HG03460 (cell line): Measurements from ENCODE around the gene KIF15.
"Not testable (repeated sequence)": the region's sequence is repeated elsewhere in the genome, so short reads cannot be mapped to it uniquely, and the experiment has no call there.

ENCODE experiments used
- ATAC-seq: cut with Tn5 transposase; IDR thresholded peaks from one replicate; pipeline ENCODE4 v1.9.1; 2021; ENCODE audit not compliant: unreplicated experiment

KIF15 gene

DNA sequence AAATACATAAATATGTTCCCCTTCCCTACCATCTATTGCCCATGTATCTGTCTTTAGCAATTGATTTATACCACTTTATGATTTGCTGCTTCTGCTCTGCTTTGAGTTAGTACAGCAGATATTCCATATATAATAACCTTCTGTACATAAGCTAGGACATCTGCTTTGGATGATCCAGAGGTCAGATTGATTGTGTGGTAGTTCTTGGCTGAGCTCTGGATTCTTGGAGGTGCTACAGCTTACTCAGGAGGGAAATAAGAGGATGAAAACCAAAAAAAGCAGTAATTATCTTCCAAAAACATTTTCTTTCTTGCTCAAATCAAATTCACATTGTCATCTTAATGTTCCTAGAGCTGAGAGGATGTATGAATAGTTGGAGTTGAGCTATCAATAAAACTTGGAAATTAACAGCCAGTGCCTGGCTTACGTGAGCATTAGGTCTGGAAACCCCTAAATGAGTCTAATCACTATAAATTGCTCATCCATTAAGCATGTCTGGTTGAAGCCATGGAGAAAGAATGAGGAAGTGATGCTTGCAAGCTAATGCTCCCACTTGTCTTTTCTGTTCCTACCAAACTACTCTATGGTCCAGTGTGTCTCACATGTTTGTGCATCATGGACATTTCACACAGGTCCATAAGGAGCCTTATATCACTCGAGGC lies 63.8 kb downstream of the KIF15 start:
- ATAC-seq: no peak

DNA sequence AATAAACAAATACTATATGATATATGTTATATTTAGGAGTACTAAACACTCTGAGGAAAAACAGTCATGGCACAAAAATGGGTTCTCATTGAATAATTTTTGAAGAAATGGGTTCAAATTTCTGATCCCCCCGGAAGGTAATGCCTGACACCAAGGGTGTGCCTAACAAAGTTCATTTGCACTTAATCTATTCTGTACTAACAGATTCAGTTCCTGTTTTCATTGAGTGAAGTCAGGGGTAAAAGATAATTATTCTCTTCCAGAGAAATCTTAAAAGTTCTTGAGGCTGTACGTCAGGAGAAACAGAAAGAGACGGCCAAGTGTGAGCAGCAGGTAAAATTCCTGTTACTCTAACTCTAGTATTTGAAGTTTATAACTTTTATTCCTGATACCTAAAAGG lies 65.6 kb downstream of the KIF15 start:
- no peak for ATAC-seq

DNA sequence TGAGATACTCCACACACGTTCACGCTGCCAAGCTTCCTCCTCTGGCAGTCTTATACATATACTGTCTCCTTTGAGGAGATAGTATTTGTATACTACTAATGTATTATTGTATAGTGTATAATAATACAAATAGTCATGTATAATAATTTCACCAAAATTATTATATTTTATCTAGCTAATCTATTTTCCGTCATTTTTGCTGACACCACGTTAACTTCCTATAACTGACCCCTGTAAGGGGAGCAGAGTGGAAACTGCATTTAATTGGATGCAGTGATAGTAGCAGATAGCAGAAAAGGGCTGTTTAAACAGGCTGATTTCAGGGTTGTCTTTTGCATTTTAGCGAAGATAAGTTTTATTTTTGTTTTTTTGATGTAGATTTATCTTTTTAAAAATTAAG lies 69.6 kb downstream of the KIF15 start:
- no peak for ATAC-seq

DNA sequence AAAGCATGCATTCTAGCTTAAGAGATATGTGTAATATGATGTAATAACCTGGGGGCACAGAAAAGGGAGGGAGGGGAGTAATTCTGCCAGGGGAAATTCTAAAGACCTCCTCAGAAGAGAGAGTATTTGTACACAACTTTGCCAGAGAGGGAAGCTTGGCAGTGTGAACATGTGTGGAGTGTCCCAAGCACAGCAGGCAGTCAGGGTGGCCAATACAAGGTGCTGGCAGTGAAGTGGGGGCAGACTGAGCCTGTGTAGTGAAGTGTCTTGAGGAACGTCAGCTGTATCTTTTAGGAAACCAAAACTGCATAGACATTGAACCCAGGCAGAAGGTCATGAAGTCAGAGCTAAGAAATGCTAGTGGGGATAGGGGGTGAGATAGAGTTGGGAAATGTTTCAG lies 70.4 kb downstream of the KIF15 start:
- no peak for ATAC-seq

DNA sequence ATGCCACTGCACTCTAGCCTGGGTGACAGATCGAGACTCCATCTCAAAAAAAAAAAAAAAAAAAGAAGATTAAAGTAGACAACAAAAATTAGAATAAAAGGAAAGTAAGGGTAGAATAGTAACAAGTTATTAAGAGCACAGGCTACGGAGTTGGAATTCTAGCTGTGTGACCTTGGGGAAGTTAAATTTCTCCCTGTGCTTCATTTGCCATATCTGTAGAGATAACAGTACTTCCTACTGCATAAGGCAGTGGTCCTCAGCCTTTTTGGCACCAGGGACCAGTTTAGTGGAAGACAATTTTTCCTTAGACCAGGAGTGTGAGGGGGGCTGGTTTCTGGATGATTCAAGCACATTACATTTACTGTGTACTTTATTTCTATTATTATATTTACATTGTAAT lies 71.4 kb downstream of the KIF15 start:
- no peak for ATAC-seq

DNA sequence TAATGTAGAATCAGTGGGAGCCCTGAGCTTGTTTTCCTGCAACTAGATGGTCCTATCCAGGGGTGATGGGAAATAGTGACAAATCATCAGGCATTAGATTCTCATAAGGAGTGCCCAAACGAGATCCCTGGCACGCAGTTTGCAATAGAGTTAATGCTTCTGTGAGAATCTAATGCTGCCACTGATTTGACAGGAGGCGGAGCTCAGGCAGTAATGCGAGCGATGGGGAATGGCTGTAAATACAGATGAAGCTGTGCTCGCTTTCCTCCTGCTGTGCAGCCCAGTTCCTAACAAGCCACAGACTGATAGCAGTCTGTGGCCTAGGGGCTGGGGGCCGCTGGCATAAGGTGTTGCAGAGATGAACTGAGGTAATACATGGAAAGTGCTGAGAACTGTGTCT lies 71.8 kb downstream of the KIF15 start:
- ATAC-seq: no peak

DNA sequence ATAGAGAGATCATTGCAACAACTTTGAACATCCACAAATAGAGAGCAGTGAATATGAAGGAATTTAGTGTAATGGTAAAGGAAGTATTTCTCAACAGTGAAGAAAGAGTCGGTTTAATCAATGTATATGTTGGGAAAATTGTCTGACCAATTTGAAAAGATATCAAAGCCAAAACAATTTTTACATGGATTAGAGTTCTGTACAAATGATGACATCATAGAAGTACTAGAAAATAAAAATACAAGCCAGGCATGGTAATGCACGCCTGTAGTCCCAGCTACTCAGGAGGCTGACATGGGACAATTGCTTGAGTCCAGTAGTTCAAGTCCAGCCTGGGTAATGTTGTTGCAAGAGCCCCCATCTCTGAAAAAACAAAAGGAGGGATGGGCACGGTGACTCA lies 74.1 kb downstream of the KIF15 start:
- ATAC-seq: no peak

DNA sequence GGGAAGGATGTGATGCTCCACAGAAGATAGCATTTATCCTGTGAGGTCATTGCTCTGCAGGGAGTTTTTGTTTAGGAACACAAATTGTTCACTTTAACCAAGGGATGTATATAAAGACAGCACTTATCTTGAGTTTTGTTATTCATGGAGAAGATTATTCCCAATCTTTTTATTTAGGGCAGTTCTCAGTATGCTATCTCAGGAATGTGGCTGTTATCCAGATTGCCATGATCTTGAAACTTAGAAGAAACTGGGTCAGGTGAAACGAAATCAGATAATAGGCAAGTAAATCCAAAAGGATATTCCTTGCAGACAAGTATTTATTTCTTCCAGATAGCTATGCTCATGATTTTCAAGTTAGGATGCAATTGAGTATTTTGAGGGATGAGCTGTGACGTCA lies 80.8 kb downstream of the KIF15 start:
- no peak for ATAC-seq

DNA sequence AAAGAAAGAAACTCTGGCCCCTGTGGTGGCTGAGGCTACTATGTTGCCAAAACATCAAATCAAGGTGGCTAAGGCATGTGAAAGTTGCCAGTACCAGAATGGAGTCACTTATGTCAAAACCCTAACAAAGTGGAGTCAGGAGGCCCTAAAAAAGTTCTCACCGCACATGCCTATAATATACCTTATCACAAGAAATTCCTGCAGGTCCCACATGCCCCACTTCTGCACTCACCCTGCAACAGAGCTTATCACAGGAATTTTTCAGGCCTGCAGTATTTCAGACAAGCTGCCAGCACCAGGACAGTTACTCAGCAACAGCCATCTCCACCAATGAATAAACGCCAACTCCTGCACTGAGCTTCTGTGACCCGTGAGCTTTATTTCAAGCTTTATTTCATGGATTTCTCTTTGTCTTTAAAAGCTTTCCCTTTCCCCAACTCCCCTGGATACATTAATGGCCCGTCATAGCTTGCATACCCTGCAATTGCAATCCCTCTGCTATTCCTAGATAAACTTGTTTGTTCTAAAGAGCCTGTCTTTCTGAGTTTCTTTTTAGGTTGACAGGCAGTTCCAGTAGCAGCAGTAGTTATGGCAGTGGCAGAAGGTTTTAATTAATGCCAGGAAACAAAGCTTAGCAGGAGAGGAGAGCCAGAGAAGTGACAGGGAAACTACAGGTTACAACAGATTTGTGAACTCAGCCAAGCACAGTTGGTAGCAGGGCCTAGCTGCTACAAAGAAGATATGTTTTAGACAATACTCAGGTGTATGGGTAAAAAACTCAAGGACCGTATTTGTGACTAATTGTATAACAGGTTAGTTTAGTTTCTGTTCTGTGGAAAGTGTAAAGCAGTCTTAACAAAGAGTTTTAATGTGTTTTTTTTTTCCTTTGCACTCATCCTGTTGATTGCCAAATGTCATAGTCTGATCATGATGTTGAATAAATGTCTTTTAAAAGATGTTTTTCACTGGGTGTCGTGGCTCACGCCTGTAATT lies 84.2 kb downstream of the KIF15 start:
- no peak for ATAC-seq

DNA sequence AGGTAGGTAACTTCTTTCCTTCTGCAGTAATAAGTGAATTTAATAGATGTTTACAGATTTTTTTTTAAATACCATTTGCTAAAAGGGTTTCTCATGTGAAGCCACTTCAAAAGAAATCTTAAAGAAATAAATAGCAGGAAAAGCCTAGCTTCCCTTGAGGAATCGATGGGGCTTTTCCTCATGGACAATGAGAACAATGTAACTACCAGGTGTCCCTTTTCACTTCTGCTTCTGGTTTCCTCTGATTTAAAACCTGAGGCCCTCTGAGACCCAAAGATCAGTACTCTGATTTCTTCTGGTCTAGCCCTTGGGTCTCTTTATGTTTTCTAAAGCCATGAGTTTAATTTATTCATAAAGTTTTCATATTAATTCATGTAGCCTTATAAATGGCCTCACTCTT lies 87.0 kb downstream of the KIF15 start:
- ATAC-seq: no peak

DNA sequence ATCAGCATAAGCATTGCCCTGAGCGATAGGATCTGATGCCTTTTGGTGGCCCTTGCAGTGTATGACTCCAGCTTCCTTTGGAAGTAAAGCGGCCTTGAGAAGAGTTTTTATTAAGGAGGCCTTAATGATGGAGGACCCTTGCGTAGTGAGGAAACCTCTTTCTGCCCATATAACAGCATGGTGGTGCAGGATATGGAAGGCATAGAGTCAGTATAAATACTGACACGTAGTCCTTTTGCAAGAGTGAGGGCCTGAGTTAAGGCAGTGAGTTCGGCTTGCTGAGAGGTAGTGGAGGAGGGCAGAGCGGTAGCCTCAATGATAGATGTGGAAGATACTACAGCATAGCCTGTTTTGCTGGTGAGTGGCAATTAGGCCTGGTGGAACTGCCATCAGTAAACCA lies 95.1 kb downstream of the KIF15 start:
- not testable (repeated sequence) for ATAC-seq

DNA sequence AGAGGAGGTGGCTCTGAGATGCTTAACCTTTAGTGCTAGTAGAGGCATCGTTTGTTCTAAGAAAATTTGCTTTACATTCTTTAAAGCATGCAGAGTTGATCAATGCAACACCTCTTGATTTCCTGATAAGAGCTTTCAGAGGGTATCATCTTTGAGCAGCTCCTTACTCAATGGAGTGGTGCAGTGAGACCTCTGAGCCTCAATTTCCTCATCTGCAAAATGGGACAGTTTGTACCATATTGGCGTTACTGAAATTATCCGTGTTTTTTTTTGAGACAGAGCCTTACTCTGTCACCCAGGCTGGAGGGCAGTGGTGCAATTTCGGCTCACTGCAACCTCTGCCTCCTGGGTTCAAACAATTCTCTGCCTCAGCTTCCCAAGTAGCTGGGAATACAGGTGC lies 98.5 kb downstream of the KIF15 start:
- no peak for ATAC-seq

DNA sequence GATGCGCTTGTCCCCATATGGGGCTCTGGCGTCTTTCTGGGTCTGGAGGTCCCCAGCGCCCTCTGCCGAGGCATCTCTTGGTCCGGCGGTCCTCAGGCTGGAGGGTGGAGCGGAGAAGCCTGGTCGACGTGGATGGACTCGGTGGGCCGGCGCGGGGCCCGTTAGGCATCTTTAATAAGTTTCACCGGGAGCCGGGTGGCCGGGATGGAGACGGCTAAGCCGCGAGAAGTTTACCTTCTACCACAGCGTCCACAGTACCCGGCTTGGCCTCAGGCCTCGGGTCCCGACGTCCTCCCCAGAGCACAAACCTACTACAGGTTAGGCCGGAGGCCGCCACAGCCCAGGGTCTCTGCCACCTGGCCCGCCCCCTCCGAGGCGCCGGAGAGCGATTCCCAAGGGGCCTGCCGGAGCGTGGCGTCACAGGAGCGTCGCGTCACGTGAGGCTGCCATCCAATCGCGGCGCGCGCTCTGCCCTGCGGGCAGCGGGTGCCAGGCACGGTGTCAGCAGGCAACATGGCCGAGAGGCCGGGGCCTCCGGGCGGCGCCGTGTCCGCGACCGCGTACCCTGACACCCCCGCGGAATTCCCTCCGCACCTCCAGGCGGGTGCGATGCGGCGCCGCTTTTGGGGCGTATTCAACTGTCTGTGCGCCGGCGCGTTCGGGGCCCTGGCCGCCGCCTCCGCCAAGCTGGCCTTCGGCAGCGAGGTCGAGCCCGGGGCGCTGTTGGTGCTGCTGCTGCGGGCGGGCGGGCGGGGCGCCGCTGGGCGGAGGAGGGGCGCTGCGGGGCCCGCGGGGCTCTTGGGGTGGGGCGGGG lies 100.0 kb downstream of the KIF15 start, which contains the start of gene TMEM42:
TMEM42 (plus strand) TSS at position 501 of the 814 bp plus-strand sequence; CDS start at position 514, 13 bp downstream.
- ATAC-seq: peak; percentile 91

DNA sequence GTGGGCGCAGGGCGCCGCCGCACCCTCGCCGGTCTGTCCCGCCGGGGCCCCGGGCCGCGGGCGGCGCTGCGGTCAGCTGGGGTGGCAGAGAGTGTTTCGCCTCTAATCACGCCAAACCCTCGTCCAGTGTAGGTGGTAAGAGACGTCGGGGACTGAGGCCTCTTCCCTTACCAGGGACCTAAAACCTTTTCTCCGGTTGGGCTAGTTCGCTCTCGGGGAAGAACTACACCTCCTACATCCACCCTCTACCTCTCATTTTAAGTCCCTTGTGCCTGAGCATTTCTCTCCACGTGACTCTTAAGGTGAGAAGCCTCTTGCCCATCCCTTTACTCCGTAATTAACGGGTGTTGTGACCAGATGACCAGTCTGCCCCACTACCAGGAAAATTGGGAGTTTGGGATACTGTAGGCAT lies 100.6 kb downstream of the KIF15 start:
- ATAC-seq: peak; percentile 30

DNA sequence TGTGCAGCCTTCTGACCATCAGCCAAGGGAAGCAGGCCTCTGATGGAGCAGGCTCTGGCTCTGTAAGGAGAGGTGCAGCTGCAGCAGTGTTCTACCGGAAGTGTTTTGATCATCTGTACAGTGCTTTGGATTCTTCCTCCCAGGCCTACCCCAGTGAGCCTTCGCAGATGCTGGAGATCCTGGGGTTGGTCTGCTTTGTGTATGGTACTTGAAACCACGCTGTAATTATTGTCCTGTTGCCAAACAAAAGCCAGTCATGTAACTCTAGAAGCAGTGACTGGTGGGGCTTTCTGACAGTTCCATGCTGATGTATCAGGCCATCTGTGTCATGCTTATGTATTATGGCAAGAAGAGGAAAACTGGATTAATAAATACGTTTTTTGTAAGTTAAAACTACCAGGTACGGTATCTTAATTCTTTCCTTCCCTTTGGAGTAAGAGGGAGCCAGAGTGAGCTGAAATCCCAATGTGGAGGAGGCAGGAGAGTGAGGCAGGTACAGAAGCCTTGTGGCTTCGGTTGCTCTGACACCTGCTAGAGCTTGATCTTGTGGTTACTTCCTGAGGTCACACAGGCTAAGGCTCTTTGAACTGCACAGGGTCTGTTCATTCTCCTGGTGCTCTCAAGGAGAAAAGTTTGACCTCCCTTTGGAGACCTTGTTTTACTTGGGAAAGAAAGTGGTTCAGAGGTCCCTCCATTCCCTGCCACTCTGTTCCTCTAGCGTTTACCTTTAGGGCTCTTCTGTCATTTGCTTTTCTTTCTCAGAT lies 103.9 kb downstream of the KIF15 start:
- ATAC-seq: no peak

DNA sequence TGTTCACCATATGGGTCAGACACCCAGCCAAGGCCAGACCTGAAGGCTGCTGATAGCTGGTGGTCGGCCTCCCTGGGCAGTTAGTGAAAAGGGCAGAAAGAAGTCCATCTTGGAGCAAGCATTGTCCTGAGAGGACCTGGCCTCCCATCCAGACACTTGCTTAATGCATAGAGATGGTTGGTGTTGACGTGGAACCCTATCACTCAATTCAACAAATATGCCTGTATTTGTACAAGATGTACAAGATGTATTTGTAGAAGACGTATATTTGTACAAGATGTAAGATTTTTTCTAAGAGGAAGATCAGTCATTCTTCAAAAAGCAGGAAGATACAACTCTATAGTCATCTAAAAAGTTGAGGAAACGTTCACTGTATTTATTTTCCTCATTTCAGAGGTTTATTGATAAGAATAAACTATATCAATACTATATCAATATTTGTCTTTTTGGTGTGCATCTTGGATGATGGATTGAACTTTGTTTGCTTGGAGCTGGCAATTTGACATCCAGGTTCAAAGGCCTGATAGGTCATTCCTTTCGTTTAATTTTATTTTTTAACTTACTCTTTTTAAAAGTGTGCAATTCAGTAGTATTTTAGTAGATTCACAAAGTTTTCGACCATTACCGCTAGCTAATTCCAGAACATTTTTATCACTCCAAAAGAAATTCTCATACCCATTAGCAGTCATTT lies 106.0 kb downstream of the KIF15 start:
- no peak for ATAC-seq

DNA sequence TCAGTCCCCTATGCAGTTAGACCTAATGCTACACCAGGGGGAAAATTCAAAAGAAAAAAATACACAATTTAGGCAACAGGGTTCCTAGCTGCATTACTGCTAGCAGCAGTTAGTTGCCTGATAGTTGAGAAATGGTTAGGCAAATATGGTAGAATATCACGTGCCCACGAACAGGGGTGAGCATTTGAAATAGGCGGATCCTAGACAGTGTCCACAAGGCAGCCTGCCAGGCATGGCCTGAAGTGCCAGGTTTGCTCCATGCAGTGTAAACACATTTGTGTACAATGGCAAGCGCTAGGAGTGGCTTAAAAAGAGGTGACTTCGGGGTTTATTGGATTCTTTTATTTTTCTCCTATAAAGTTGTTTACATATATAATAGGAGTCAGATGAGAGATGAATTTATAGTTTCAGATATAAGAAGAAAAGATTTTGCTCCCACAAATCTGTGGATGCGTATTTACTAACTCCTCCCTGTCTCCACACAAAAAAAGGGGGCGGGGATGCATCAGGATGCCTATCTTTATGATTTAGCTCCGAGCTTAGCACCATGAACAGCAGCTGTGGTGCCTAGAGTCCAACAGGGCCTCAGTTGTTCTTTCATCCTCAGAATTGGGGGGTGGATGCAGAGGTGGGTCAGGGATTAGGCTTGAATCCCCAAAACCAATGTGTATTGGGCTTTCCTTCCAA lies 108.9 kb downstream of the KIF15 start:
- ATAC-seq: no peak

DNA sequence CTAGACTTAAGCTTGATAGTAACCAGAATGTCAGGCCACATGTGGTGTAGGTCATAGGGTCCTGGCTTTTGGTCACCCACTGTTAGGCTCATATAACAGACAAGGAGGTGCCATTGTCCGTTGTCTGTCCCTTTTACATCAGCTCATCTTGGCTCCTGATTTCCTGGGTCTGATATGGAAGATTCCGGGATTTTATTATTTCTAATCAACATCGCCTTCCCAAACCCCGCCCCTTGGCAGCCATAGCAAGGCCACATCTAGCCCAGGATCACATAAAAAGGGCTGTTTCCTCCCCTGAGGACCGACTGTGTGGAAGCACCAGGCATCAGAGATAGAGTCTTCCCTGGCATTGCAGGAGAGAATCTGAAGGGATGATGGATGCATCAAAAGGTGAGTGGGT lies 112.7 kb downstream of the KIF15 start, which contains the start of gene TGM4:
TGM4 (plus strand) TSS at position 301 of the 400 bp plus-strand sequence; CDS start at position 372, 71 bp downstream.
- no peak for ATAC-seq

DNA sequence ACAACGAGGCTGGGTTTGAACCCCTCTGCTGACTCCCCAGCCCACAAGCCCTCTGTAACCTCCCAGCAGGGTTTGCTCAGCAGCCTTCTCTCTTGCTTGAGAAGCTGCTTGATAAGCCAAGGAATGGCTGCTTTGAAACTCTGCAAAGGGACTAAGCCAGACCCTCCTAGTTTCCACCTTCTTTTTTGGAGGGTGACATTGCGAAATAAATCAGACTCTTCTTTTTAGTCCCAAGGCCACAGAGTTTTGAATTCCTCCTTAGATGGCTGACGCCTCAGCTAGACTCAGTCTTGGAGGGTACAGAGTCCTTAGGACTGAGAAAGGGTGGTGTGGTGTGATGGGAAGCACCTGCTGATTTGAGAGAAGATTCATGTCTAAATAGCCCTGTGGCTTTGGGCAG lies 114.0 kb downstream of the KIF15 start:
- no peak for ATAC-seq
